NK-92 (cell line): Measurements from ENCODE around the gene TUBGCP3.
"Not testable (repeated sequence)": the region's sequence is repeated elsewhere in the genome, so short reads cannot be mapped to it uniquely, and the experiment has no call there.

ENCODE experiments used
- DNase-seq: peaks from one replicate; lab custom pipeline; 2025; ENCODE audit not compliant: unreplicated experiment; lab: John Stamatoyannopoulos, UW

The TUBGCP3 gene

DNA sequence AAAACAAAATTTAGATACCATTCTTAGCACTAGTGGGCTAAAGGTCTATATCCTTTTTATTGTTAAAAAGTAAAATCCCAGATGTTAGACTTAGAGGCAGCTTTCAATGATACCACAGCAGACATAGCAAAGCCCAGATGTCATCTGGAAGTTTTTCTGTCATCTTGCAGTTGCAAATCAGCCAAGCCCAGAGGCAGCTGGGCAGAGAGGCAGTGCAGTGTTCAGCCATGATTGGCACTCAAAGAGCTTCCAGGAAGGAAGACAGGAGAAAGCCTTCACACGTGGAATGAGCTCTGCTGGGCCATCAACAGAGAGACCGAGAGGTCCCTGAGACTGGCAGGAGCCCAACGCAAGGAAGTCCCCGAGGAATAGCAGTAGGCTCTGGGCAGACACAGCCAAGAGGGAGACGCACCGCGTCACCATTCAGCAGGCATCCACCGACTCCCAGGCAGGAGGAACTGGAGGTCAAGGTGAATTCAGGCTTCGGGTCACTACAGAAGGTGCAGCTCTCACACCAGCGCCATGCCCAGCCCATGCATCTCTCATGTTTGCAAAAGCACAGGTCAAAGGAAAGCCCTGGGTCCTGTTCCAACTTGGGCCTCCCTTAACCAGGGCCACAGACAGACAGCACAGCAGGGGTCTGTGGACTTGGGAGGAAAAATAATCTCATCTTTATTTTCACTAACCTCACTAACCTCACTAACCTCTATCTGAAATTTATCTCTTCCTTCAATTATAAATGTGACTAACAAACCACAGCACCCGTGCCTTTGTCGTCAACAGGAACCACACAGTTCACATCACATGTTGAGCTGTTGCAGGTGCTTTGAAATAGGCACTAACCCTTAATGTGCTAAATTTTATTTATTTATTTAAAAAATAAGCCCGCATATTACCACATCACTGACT lies 54.9 kb downstream of the TUBGCP3 start:
- no peak for DNase-seq

DNA sequence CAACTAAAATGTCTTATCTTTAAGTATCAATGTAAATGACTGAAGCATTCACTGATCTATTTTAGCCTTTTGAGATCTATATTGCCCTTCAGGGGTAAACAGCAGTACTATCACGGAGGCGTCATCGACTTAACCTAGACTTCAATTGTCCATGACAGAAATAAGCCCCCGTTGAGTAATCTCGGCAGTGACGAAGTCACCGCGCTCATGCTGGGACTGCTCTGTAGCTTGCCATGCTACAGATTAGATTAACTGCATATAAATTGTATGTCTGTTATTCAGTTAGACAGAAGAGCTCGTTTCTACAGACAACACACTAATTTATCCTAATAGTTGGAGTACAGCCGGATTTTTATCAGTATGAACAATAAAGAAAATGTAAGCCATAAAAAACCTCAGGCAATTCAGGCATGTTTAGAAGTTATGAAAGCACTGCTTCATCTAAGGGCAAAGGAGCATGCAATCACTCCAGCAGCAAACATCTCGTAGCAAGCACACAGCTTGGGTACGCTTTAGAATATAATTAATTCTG lies 56.6 kb downstream of the TUBGCP3 start:
- no peak for DNase-seq

DNA sequence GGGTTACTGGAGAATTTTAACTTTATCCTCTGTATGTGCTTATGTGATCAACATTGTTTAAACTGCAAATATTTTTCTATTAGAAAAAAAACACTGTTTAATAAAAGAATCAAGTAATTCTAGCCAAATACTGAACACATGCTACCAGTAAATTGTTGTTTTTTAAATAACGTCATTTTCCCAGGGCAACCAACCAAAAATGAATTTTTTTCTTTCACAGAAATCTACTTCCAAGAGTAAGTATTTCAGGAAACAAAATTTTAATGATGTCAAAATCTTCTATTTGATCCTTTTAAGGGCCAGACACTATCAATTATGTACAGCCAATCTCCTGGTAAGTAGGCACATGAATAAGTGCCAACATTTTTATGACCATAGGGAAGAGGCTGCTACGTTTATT lies 57.1 kb downstream of the TUBGCP3 start:
- DNase-seq, result no peak

DNA sequence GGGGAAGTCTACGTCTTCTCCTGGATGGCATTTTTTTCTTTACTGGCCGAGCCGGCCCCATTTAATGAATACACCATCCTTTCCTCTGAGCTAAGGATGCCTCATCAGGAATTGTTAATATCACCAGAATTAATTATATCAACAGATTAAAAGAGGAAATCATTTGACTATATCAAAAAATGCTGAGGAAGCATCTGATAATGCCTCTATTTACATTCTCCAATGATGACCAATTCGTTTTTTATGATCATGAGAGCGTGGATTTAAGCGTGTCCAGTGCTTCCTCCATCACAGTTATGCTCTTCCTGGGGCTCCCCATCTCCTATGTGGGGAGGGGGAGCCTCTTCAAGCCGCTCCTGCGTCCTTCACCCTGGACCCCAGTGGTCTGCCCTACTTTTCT lies 58.7 kb downstream of the TUBGCP3 start:
- no peak for DNase-seq

GRCh38 chr13:112526146-112526853 lies 61.7 kb downstream of the TUBGCP3 start:
- no peak for DNase-seq

GRCh38 chr13:112525356-112525945 lies 62.5 kb downstream of the TUBGCP3 start:
- no peak for DNase-seq

DNA sequence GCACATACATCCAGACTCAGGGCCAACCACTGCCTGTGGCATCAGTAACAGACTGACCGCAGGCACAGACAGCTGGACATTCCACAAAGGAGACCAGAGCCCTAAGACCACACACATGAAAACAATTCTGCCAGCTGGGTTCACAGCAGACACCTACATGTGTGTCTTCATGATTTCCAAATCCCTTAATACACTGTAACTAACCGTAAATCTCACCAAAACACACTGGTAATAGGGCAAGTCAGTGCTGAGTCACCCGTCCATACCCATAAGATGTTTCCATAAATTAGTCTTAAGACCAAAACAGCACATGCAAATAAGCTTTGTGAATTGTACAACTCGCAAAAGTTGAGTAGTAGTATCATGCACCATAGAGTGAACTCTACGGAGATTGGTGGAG lies 65.4 kb downstream of the TUBGCP3 start:
- DNase-seq, result no peak

DNA sequence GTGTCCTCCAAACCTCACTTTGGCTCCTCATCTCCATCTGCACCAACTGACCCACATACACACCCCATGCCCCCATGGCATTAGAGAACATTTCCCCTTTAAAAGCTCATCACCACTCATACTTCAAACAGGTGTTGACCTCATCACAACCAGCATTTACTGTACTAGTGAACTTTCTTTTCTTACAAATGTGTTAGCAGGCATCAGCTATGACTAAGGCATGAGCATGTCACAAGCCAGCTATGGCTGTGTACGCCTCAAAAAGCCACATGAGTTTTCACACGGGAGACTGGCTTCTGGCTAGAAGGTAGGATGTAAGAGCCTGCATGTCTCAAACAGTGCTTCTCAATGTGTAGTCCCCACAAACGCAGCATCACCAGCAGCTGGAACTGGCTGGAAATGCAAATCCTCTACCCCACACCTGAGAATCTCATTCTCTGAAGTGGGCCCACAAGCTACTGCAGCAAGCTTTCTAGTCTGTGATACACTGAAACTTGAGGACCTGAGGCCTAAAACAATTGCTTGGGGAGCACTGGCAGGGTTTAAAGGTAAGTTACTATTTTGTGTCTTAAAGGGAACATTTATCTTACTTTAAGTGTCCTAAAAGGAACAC lies 66.8 kb downstream of the TUBGCP3 start:
- no peak for DNase-seq

- no peak for DNase-seq
Measured at GRCh38 chr13:112519517-112520060, 68.4 kb downstream of the TUBGCP3 start.

DNA sequence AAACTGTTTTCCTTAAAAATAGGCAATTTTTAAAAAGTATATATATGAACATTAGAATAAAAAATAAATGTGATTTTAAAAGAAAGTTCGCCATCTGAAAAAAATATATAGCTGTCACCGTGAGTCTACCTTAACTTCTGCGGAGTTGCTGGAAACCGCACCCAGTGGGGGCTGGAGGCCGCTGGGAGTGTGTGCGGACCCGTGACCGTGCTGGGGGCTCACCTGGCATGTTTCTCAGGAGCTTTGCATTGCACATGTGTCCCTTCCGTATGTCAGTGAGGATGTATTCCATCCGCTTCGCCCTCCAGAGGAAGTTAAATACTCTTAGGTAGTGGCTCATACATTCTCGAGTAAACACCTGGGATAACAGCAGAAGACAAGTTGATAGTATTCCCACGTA lies 71.7 kb downstream of the TUBGCP3 start:
- no peak for DNase-seq

DNA sequence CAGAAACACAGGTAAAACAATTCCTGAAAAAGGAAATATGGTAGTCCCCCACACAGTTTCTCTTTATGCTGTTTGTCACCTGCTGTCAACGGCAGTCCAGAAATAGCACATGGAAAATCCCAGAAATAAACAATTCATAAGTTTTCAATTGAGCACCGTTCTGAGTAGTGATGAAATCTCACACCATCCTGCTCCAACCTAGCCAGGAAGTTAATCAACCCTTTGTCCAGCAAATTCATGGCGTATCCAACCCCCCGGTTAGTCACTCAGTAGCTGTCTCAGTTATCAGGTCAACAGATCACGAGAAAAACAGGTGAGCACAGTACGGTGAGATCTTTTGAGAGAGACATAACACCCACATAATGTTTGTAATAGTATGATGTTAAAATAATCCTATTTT lies 74.2 kb downstream of the TUBGCP3 start:
- DNase-seq, result no peak

DNA sequence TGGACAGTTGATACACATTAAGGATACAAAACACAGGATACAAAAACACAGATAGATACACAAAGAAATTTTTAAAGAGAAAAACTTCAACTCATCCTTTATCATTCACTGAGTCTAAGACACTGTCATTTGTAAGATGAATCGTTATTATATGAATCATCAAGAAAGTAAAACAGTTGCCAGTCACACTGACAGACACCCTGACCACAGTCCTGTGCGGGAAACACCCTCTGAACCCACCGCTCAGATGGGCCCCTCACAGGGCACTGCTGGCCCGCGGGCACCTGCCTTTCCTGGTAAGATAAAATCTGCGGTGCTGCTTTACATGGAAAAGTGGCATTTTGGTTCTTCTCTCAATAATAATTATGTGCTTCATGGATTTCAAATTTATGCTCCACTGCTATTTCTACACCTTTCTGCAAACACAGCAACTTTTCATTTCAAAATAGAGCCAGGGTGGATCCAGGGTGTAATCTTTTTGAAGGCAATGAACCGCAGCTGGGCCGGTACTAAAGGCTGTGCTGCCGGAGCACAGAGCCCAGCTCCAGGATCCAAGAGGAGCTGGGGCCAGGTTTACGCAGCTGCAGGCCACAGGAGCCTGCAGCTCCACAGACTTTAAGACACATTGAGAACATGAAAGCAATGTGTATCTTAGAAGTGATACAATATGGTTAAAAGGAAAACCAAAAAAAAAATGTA lies 76.8 kb downstream of the TUBGCP3 start:
- no peak for DNase-seq

DNA sequence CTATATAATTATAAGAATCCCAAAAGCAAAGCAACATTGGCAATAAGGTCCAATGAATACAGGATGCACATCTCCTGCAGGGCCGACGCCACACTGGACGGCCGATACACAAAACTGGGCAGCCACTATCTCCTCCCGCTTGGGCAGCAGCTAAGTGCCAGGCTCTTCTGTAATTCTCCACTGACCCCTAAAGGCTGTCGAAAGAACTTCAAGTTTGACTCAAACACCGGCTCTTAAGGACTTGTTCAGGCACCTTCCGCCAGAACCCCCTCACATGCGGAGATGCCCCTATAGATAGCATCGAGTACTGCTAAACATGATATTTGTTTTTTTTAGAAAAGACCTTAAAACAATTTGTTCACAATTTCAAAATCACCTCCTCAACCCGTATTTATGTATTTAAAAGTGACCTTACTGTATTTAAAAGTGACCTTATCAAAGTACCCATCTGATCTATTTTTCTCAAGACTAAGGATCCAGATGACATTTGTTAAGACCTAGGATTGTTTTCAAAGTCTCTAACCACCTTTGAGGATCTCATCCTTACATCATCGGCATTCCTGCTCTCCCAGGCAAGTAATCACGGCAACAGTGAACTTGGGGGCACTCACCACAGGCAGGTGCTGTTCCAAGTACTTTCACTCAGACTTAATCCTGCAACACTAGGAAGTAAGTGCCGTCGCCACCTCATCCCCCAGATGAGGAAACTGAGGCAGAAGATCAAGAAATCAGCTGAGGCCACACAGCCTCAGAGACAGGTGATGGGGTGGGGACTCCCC lies 77.8 kb downstream of the TUBGCP3 start:
- DNase-seq, result no peak

DNA sequence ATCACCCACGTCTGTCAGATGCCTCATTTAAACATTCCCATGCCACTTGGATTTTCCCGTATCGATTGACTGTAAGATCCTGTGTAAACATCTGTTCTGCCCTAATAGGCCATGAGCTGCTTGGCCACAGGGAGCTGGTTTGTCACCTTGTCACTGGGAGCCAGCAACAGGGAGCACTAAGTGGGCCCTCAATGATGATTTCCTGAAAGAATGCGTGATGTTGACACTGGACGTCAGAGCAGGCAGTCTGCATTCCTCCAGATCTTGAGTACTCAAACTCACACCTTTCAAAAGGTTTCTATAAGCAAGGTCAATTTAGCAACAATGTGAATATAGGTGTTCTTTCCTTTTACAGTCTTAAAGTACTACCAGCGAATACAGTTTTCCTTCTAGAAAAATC lies 78.8 kb downstream of the TUBGCP3 start:
- DNase-seq, result no peak

GRCh38 chr13:112506046-112506445 lies 81.9 kb downstream of the TUBGCP3 start:
- DNase-seq, result no peak

DNA sequence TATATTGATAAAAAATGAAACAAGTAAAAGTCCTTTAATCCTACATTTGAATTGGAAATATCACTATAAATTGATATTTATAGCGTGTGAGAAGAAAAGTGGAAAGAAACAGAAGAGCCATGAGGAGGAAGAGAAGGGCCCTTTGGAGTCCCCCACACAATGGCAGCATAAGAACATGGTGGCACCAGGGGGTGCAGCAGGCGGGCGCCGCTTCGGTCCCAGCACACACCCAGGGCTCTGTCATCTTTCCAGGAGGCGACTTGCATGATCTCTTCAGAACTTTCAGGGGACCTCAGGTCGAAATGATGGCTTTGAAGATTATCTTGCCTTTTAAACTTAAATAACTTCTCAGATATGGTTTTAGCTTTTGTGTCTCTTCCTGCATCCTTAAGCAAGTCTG lies 91.8 kb downstream of the TUBGCP3 start:
- DNase-seq, result no peak

- DNase-seq, result no peak
Measured at GRCh38 chr13:112495465-112495864, 92.5 kb downstream of the TUBGCP3 start.

DNA sequence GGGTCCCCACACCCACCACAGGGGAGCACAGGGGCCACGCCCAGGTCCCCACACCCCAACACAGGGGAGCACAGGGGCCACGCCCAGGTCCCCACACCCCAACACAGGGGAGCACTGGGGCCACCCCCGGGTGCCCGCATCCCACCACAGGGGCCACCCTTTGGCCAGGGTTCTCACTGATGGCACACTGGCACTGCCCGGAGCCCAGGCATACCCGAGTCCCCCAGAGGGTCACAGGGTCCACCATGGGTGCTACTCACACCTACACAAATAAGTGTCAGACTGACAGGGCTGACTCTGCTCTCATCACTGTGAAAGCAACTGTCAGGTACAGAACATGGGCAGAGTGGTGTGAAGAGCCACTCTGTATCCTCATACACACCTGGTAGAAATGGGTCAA lies 98.8 kb downstream of the TUBGCP3 start:
- DNase-seq, result no peak

DNA sequence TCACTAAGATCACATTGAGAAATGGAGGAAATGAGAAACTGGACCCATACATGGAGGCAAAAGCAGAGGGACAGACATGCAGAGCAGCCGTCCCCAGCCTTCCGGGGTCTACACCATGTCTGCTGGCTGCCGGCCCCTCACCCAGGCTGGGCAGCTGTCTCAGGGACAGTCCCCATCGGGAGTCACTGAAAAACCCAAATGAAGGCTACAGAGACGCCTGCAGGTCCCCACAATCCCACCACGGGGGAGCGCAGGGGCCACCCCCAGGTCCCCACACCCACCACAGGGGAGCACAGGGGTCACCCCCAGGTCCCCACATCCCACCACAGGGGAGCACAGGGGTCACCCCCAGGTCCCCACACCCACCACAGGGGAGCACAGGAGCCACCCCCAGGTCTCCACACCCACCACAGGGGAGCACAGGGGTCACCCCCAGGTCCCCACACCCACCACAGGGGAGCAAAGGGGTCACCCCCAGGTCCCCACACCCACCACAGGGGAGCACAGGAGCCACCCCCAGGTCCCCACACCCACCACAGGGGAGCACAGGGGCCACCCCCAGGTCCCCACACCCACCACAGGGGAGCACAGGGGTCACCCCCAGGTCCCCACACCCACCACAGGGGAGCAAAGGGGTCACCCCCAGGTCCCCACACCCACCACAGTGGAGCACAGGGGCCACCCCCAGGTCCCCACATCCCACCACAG lies 99.5 kb downstream of the TUBGCP3 start:
- DNase-seq, result not testable (repeated sequence)
